Osteoblast (primary cell): Measurements from ENCODE around the gene VPS13D. TPM values are rescaled to one million over a fixed set of nuclear protein-coding genes. Genes with fewer than 3 reads are reported as not detected.

Experiments used
- DNase-seq: peaks from one replicate; pipeline ENCODE4 v3.0.0; 2011; ENCODE audit warnings: low spot score, mixed read lengths; ENCODE audit not compliant: insufficient read length; ENCODE audit errors: missing footprints
- H2AFZ ChIP-seq: 2 replicates; pipeline ENCODE4 v1.6.0; 2011; ENCODE audit warnings: mild to moderate bottlenecking, low read length
- H3K27ac ChIP-seq: 2 replicates; pipeline ENCODE4 v1.5.1; 2011; ENCODE audit warnings: mild to moderate bottlenecking, low read depth, low read length, moderate library complexity
- H3K27me3 ChIP-seq: 2 replicates; pipeline ENCODE4 v1.6.0; 2012; ENCODE audit warnings: mild to moderate bottlenecking, control low read depth, inconsistent platforms, low read length, moderate library complexity; ENCODE audit not compliant: insufficient read depth
- H3K36me3 ChIP-seq: 2 replicates; pipeline ENCODE4 v1.5.1; 2011; ENCODE audit warnings: mild to moderate bottlenecking, low read length, control low read depth, moderate library complexity; ENCODE audit not compliant: insufficient read depth
- H3K4me1 ChIP-seq: 2 replicates; pipeline ENCODE4 v1.5.1; 2011; ENCODE audit warnings: mild to moderate bottlenecking, low read length, control low read depth, moderate library complexity; ENCODE audit not compliant: insufficient read depth
- H3K4me2 ChIP-seq: 2 replicates; pipeline ENCODE4 v1.6.0; 2011; ENCODE audit warnings: mild to moderate bottlenecking, low read length; ENCODE audit not compliant: insufficient read depth
- H3K4me3 ChIP-seq: fragments of 200-600 bp; sonication (generic); 3 replicates; pipeline ENCODE4 v1.5.1; 2012; ENCODE audit warnings: mild to moderate bottlenecking, low read length, inconsistent platforms; ENCODE audit not compliant: insufficient read depth
- H3K79me2 ChIP-seq: 2 replicates; pipeline ENCODE4 v1.6.0; 2012; ENCODE audit warnings: mild to moderate bottlenecking, low read length, control low read depth, inconsistent platforms; ENCODE audit not compliant: insufficient read depth
- H3K9me3 ChIP-seq: 2 replicates; pipeline ENCODE4 v1.5.1; 2011; ENCODE audit warnings: low read depth, low read length, control low read depth
- H4K20me1 ChIP-seq: 2 replicates; pipeline ENCODE4 v1.6.0; 2012; ENCODE audit warnings: mild to moderate bottlenecking, low read length, control low read depth; ENCODE audit not compliant: insufficient read depth
- CTCF ChIP-seq: IDR thresholded peaks from 2 replicates; pipeline ENCODE4 v1.5.1; 2011; ENCODE audit warnings: mild to moderate bottlenecking, low read depth, low read length, moderate library complexity; ENCODE audit errors: extremely low read depth
- total RNA-seq: library from RNA; depleted of rRNA; stranded (reverse); fragments of >200 nt; gene quantifications from 2 replicates; pipeline ENCODE4 v1.2.3, GENCODE V29; 2012

VPS13D gene
- total RNA-seq, 1 donor: 48.5 TPM

DNA sequence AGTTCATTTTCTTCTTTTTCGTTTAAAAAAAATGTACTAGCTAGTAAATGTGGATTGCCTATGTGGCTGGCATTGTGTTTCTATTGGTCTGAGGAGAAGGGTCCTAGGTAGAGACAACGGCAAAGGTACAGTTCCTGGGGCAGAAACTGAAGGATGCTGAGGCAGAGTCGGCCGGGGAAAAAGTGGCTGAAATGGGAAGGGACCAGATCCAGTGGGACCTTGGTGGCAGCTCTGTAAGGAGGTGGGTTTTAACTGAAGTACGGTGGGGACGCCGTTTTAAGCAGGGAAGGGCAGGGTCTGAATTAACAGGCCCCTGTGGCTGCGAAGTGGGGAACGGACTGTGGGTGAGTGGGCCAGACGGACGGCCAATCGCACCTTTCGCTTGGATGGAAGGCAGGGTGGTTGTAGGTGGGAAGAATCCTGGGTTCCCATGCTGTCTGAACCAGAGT lies 420 bp upstream of the VPS13D start:
- H4K20me1 ChIP-seq: peaks cover 12% of the 10 kb centered on the region
- peak overlapping the region; percentile 96 for H2AFZ ChIP-seq
- peaks cover 42% of the 10 kb centered on the region for H3K79me2 ChIP-seq
- no peaks in the 10 kb centered on the region for H3K36me3 ChIP-seq
- peaks cover 4% of the 10 kb centered on the region for H3K4me1 ChIP-seq
- H3K9me3 ChIP-seq: no peaks in the 10 kb centered on the region
- peaks cover 4% of the 10 kb centered on the region for H3K27me3 ChIP-seq
- no peak for TF ChIP-seq CTCF
- no peak for DNase-seq
- H3K4me2 ChIP-seq: peak overlapping the region; percentile 76
- H3K4me3 ChIP-seq: peak overlapping the region; percentile 94
- H3K27ac ChIP-seq: no peak overlapping the region

DNA sequence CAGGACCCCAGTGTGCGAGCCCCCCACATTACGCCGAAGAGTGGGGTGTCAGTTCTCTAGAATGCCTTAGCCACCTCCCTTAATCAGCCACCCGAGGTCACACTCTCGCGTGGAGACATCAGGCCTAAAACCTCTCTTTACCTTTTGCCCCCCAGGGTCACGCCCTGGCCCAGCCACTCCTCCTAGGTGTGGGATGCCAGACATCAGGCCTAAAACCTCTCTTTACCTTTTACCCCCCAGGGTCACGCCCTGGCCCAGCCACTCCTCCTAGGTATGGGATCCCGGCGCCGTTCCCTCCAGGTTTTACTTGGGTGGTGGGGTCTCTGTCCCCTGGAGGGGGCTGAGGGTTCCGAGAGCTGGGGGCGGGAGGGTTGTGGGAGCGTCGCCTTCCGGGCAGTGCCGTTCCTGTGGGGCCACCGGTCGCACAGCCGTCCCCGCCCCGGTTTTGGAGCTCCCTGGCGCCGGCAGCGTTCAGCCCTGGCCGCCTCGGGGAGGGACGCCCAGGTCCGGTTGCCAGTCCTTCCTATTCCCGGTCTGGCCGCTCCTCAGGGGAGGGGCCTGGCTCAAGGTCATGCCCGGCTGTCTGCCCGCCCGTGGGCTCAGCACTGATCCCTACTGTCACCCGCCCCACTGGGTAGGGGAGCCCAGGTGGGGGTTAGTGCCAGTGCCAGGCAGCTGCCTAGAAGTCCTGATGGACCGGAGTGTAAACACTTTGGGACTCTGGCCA lies 882 bp downstream of the VPS13D start:
- Histone ChIP-seq H3K36me3 (peaks cover 5% of the 10 kb centered on the region), H3K79me2 (peaks cover 48% of the 10 kb centered on the region), H4K20me1 (peaks cover 12% of the 10 kb centered on the region), H3K27me3 (peaks cover 4% of the 10 kb centered on the region), H3K4me1 (peaks cover 4% of the 10 kb centered on the region), H3K9me3 (no peaks in the 10 kb centered on the region), H3K4me2 (peak overlapping the region; percentile 75), H3K4me3 (peak overlapping the region; percentile 94), H3K27ac (peak overlapping the region; percentile 68), H2AFZ (peak overlapping the region; percentile 72)
- DNase-seq: peak; percentile 93
- no peak for TF ChIP-seq CTCF

DNA sequence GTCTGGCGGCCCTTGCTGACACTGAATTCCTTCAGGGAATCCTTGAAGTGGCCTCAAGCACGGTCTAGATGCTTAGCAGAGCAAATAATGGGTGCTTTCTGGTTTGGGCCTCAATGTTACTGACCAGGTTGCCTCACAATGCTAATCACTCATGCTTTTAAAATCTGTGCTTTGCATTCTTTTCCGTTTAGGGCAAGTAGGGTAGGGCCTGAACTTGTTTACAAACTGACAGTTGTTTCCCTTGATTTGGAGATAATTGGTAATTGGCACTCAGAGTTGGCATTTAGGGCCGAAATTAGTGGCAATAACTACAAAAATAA lies 1.4 kb downstream of the VPS13D start:
- Histone ChIP-seq H3K36me3 (peaks cover 9% of the 10 kb centered on the region), H2AFZ (peak overlapping the region; percentile 58), H3K27me3 (peaks cover 4% of the 10 kb centered on the region), H4K20me1 (peaks cover 12% of the 10 kb centered on the region), H3K4me1 (peaks cover 4% of the 10 kb centered on the region), H3K79me2 (peaks cover 51% of the 10 kb centered on the region), H3K4me2 (peak overlapping the region; percentile 75), H3K27ac (peak overlapping the region; percentile 36), H3K9me3 (no peaks in the 10 kb centered on the region), H3K4me3 (peak overlapping the region; percentile 94)
- DNase-seq: peak; percentile 77
- TF ChIP-seq CTCF: no peak

- DNase-seq: peak; percentile 66
- no peak overlapping the region for H2AFZ ChIP-seq
- H4K20me1 ChIP-seq: peaks cover 12% of the 10 kb centered on the region
- no peak overlapping the region for H3K4me3 ChIP-seq
- H3K27me3 ChIP-seq: no peaks in the 10 kb centered on the region
- no peak overlapping the region for H3K4me2 ChIP-seq
- peaks cover 4% of the 10 kb centered on the region for H3K4me1 ChIP-seq
- H3K27ac ChIP-seq: no peak overlapping the region
- no peak for TF ChIP-seq CTCF
- H3K9me3 ChIP-seq: no peaks in the 10 kb centered on the region
- peaks cover 54% of the 10 kb centered on the region for H3K79me2 ChIP-seq
- H3K36me3 ChIP-seq: peaks cover 9% of the 10 kb centered on the region
These were observed 2.4 kb downstream of the VPS13D start for GRCh38 chr1:12232221-12232620.
